ENCODE measurements around the gene ESCO1.
"Not testable (repeated sequence)": the region's sequence is repeated elsewhere in the genome, so short reads cannot be mapped to it uniquely, and the experiment has no call there.

Gene ESCO1, protein sequence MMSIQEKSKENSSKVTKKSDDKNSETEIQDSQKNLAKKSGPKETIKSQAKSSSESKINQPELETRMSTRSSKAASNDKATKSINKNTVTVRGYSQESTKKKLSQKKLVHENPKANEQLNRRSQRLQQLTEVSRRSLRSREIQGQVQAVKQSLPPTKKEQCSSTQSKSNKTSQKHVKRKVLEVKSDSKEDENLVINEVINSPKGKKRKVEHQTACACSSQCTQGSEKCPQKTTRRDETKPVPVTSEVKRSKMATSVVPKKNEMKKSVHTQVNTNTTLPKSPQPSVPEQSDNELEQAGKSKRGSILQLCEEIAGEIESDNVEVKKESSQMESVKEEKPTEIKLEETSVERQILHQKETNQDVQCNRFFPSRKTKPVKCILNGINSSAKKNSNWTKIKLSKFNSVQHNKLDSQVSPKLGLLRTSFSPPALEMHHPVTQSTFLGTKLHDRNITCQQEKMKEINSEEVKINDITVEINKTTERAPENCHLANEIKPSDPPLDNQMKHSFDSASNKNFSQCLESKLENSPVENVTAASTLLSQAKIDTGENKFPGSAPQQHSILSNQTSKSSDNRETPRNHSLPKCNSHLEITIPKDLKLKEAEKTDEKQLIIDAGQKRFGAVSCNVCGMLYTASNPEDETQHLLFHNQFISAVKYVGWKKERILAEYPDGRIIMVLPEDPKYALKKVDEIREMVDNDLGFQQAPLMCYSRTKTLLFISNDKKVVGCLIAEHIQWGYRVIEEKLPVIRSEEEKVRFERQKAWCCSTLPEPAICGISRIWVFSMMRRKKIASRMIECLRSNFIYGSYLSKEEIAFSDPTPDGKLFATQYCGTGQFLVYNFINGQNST

DNA sequence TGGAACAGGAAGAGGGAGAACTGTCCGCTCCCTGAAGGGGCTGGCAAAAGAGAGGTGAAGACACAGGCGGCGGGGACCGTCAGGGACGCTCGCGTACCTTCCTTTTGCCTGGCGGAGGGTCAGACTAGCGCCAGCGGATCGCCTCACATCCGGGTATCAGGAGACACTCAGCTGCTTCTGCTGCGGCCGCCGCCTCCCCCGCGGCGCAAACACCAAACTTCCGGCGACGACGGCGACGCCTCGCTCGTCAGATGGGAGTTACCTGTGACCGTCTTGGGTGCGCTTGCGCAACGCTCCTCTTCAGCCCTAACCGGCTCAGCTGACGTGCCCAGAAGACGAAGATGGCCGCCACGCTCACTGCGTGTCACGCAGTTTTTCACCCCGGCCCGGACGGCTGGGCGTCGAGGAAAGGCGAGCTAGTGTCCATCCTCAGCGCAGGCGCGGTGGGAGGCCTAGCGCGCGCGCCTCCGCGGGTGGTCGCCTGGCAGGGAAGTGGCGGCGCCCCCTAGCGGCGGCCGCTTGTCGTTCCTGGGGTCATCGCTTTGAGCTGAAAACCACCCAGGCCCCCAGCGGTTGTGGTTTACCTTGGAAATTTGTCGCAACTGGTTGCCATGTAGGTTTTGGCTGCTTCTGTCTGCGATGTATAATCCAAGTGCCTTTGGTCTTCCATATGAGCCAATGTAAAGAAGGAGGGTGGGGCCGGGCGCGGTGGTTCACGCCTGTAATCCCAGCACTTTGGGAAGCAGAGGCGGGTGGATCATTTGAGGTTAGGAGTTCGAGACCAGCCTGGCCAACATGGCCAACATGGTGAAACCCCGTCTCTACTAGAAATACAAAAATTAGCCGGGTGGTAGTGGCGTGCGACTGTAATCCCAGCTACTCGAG, at the start of gene ESCO1:
ESCO1 (minus strand) TSS at position 179 of the 885 bp plus-strand sequence. CDS start 25,861 bp downstream, outside the sequence.
- H2AFZ ChIP-seq (ENCODE audit: low read depth, low read length): peak within 1 kb of the TSS; percentile 71
- no peaks in the 10 kb centered on the region for H3K36me3 ChIP-seq (ENCODE audit: insufficient read depth, low read length)
- H3K27me3 ChIP-seq (ENCODE audit: insufficient read depth, low read length): no peaks in the 10 kb centered on the region

GRCh38 chr18:21640375-21640774, 39.9 kb upstream of the ESCO1 start:
- H3K27me3 ChIP-seq (ENCODE audit: insufficient read depth, low read length); H3K4me3 ChIP-seq (ENCODE audit: low read length); H3K9me3 ChIP-seq (ENCODE audit: low read length); H3K36me3 ChIP-seq (ENCODE audit: insufficient read depth, low read length); H3K4me1 ChIP-seq (ENCODE audit: insufficient read depth, low read length); H2AFZ ChIP-seq (ENCODE audit: low read depth, low read length): not testable (repeated sequence)

More for the DNA sequence above, at the start of gene ESCO1:
- peaks cover 11% of the 10 kb centered on the region for H3K4me1 ChIP-seq (ENCODE audit: insufficient read depth, low read length)
- peak within 1 kb of the TSS; percentile 68 for H3K4me3 ChIP-seq (ENCODE audit: low read length)
- no peaks in the 10 kb centered on the region for H3K9me3 ChIP-seq (ENCODE audit: low read length)

DNA sequence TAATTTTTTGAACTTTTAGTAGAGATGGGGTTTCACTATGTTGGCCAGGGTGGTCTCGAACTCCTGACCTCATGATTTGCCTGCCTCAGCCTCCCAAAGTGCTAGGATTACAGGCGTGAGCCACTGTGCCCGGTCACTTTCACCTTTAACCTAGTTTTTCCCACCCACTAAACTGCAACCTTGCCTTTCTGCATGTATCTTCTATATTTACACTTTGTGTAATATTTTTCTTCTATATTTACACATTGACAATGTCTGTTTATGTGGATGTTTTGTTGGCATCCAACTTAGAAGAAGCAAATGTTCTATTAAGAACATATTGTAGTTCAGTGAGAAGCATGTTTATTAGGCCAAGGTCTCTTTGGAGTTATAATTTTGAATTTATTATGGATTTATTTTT, 38.3 kb upstream of the ESCO1 start:
- H3K4me3 ChIP-seq (ENCODE audit: low read length): no peak overlapping the region
- H2AFZ ChIP-seq (ENCODE audit: low read depth, low read length): no peak overlapping the region
- H3K4me1 ChIP-seq (ENCODE audit: insufficient read depth, low read length): no peaks in the 10 kb centered on the region
- H3K27me3 ChIP-seq (ENCODE audit: insufficient read depth, low read length): no peaks in the 10 kb centered on the region
- H3K36me3 ChIP-seq (ENCODE audit: insufficient read depth, low read length): peaks cover 14% of the 10 kb centered on the region
- no peaks in the 10 kb centered on the region for H3K9me3 ChIP-seq (ENCODE audit: low read length)

- Histone ChIP-seq H3K36me3 (ENCODE audit: insufficient read depth, low read length) (peaks cover 29% of the 10 kb centered on the region), H3K4me3 (ENCODE audit: low read length) (no peak overlapping the region), H2AFZ (ENCODE audit: low read depth, low read length) (no peak overlapping the region), H3K4me1 (ENCODE audit: insufficient read depth, low read length) (no peaks in the 10 kb centered on the region), H3K27me3 (ENCODE audit: insufficient read depth, low read length) (no peaks in the 10 kb centered on the region), H3K9me3 (ENCODE audit: low read length) (no peaks in the 10 kb centered on the region)
These were observed 36.3 kb upstream of the ESCO1 start for GRCh38 chr18:21636769-21637168.

DNA sequence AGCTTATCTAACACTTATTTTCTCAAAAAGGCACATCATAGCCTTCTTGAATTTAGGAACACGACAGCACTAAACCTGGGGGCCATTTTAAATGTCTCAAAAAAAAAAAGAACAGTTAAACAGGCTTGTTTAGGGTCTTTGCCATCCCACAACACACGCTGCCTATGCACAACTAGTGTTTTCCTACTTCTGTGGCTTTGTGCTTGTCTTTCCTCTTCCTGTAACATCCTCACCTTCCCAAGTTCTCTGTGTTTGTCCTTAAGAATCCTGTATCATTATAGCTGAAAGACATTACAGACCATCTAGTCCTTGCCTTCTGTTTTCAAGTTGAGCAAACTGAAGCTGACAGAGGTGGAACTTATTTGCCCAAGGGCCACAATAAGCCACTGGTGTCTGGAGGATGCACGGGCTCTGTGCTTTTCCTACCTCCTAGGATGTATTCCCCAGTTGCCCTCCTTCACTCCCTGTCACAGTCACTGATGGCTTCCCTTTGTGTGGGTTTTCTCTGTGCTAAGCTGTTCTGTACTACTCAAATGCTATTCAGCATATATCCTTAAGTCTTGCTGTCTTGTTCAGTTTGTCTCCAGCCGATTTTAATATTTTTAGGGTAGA, 34.2 kb upstream of the ESCO1 start:
- no peaks in the 10 kb centered on the region for H3K9me3 ChIP-seq (ENCODE audit: low read length)

DNA sequence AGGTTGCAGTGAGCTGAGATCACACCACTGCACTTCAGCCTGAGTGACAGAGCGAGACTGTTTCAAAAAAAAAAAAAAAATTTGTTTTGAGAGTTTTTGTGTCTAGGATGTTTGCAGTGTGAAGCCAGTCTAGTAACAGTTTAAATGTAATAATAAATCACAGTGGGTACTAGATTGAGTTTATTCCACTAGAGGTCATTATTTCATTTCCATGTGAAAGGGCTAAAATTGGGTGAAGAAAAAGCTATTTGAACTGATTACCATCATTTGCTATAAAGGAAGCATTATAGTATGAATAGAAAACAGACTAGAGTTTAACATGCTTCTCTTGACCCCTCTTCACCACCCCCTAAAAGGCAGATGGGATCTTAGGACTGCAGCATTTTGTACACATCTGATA, 31.9 kb upstream of the ESCO1 start:
- Histone ChIP-seq H3K36me3 (ENCODE audit: insufficient read depth, low read length) (peaks cover 67% of the 10 kb centered on the region), H3K4me3 (ENCODE audit: low read length) (no peak overlapping the region), H3K9me3 (ENCODE audit: low read length) (no peaks in the 10 kb centered on the region)

More for the DNA sequence above, 34.2 kb upstream of the ESCO1 start:
- no peak overlapping the region for H2AFZ ChIP-seq (ENCODE audit: low read depth, low read length)
- H3K4me1 ChIP-seq (ENCODE audit: insufficient read depth, low read length): no peaks in the 10 kb centered on the region
- peaks cover 46% of the 10 kb centered on the region for H3K36me3 ChIP-seq (ENCODE audit: insufficient read depth, low read length)
- no peak overlapping the region for H3K4me3 ChIP-seq (ENCODE audit: low read length)
- no peaks in the 10 kb centered on the region for H3K27me3 ChIP-seq (ENCODE audit: insufficient read depth, low read length)

GRCh38 chr18:21629089-21629832, 28.8 kb upstream of the ESCO1 start:
- peaks cover 78% of the 10 kb centered on the region for H3K36me3 ChIP-seq (ENCODE audit: insufficient read depth, low read length)
- no peaks in the 10 kb centered on the region for H3K27me3 ChIP-seq (ENCODE audit: insufficient read depth, low read length)
- no peaks in the 10 kb centered on the region for H3K9me3 ChIP-seq (ENCODE audit: low read length)
- H3K4me3 ChIP-seq (ENCODE audit: low read length): no peak overlapping the region
- no peak overlapping the region for H2AFZ ChIP-seq (ENCODE audit: low read depth, low read length)
- no peaks in the 10 kb centered on the region for H3K4me1 ChIP-seq (ENCODE audit: insufficient read depth, low read length)

More for the DNA sequence above, 31.9 kb upstream of the ESCO1 start:
- H2AFZ ChIP-seq (ENCODE audit: low read depth, low read length): no peak overlapping the region
- no peaks in the 10 kb centered on the region for H3K27me3 ChIP-seq (ENCODE audit: insufficient read depth, low read length)
- no peaks in the 10 kb centered on the region for H3K4me1 ChIP-seq (ENCODE audit: insufficient read depth, low read length)

DNA sequence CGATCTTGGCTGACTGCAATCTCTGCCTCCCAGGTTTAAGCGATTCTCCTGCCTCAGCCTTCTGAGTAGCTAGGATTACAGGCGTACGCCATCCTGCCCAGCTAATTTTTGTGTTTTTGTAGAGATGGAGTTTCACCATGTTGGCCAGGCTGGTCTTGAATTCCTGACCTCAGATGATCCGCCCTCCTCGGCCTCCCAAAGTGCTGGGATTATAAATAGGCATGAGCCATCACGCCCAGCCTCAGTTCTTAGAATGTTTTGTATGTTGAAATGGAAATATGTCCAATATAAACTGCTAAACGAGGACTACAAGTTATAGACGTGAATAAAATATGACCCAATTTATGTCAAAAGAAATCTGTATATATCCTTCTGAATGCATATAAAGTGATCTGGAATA, 21.1 kb upstream of the ESCO1 start:
- H3K36me3 ChIP-seq (ENCODE audit: insufficient read depth, low read length): peaks cover 64% of the 10 kb centered on the region
- H3K27me3 ChIP-seq (ENCODE audit: insufficient read depth, low read length); H3K4me1 ChIP-seq (ENCODE audit: insufficient read depth, low read length); H3K4me3 ChIP-seq (ENCODE audit: low read length); H2AFZ ChIP-seq (ENCODE audit: low read depth, low read length); H3K9me3 ChIP-seq (ENCODE audit: low read length): not testable (repeated sequence)

GRCh38 chr18:21612125-21613039, 11.9 kb upstream of the ESCO1 start, which contains the start of gene SNRPD1:
TSS of gene SNRPD1 (plus strand) at chr18:21612314. CDS start at chr18:21612430, 116 bp downstream.
- Histone ChIP-seq H3K36me3 (ENCODE audit: insufficient read depth, low read length) (peaks cover 20% of the 10 kb centered on the region), H3K9me3 (ENCODE audit: low read length) (peaks cover 5% of the 10 kb centered on the region), H2AFZ (ENCODE audit: low read depth, low read length) (peak within 1 kb of the TSS; percentile 60), H3K4me3 (ENCODE audit: low read length) (peak within 1 kb of the TSS; percentile 84), H3K4me1 (ENCODE audit: insufficient read depth, low read length) (peaks cover 10% of the 10 kb centered on the region), H3K27me3 (ENCODE audit: insufficient read depth, low read length) (no peaks in the 10 kb centered on the region)

- peak overlapping the region; percentile 84 for H3K4me3 ChIP-seq (ENCODE audit: low read length)
- H3K9me3 ChIP-seq (ENCODE audit: low read length); H3K27me3 ChIP-seq (ENCODE audit: insufficient read depth, low read length): not testable (repeated sequence)
- H3K4me1 ChIP-seq (ENCODE audit: insufficient read depth, low read length): peaks cover 10% of the 10 kb centered on the region
- peak overlapping the region; percentile 60 for H2AFZ ChIP-seq (ENCODE audit: low read depth, low read length)
- H3K36me3 ChIP-seq (ENCODE audit: insufficient read depth, low read length): peaks cover 13% of the 10 kb centered on the region
These were observed 11.1 kb upstream of the ESCO1 start for GRCh38 chr18:21611401-21612124.

GRCh38 chr18:21605213-21605612, 4.7 kb upstream of the ESCO1 start:
- H3K27me3 ChIP-seq (ENCODE audit: insufficient read depth, low read length): no peaks in the 10 kb centered on the region
- H3K9me3 ChIP-seq (ENCODE audit: low read length): no peaks in the 10 kb centered on the region
- H3K4me3 ChIP-seq (ENCODE audit: low read length): no peak overlapping the region
- peak overlapping the region; percentile 67 for H2AFZ ChIP-seq (ENCODE audit: low read depth, low read length)
- peaks cover 3% of the 10 kb centered on the region for H3K4me1 ChIP-seq (ENCODE audit: insufficient read depth, low read length)
- no peaks in the 10 kb centered on the region for H3K36me3 ChIP-seq (ENCODE audit: insufficient read depth, low read length)
